ENCODE measurements around the gene RGS5.

Gene RGS5

GRCh38 chr1:163093579-163093978 is 109.1 kb downstream of the RGS5 start:
- no peaks in the 10 kb centered on the region for H3K4me1 ChIP-seq (ENCODE audit: control insufficient read depth, low read length)
- no peaks in the 10 kb centered on the region for H3K9me2 ChIP-seq (replicated peaks; ENCODE audit: control insufficient read depth, low read length)
- H4K20me1 ChIP-seq (ENCODE audit: control insufficient read depth, insufficient read depth, low read depth, low read length) = no peaks in the 10 kb centered on the region
- H3K79me2 ChIP-seq (ENCODE audit: control insufficient read depth, low read length) = no peaks in the 10 kb centered on the region
- no peak overlapping the region for H3K27ac ChIP-seq (ENCODE audit: low read depth, low read length)
- H3K36me3 ChIP-seq (ENCODE audit: control insufficient read depth, low read length) = no peaks in the 10 kb centered on the region
- no peak overlapping the region for H3K4me3 ChIP-seq (ENCODE audit: low read length)
- no peaks in the 10 kb centered on the region for H3K27me3 ChIP-seq (ENCODE audit: control insufficient read depth, low read length)
- no peaks in the 10 kb centered on the region for H3F3A ChIP-seq (ENCODE audit: control insufficient read depth, insufficient read depth)
- H3K9me3 ChIP-seq (ENCODE audit: control insufficient read depth, insufficient read depth, low read length) = no peaks in the 10 kb centered on the region
- TF ChIP-seq CTCF (IDR thresholded peaks at IDR 0.05; ENCODE audit: low read depth, low read length, poor library complexity, severe bottlenecking) (no peak), EZH2phosphoT487 (IDR thresholded peaks at IDR 0.05; ENCODE audit: borderline replicate concordance, low read length) (no peak)
- no peak overlapping the region for H3K4me2 ChIP-seq (ENCODE audit: low read length)

GRCh38 chr1:163093169-163093568 is 109.5 kb downstream of the RGS5 start:
- H3K4me3 ChIP-seq (ENCODE audit: low read length) = no peak overlapping the region
- H3K36me3 ChIP-seq (ENCODE audit: control insufficient read depth, low read length) = no peaks in the 10 kb centered on the region
- H4K20me1 ChIP-seq (ENCODE audit: control insufficient read depth, insufficient read depth, low read depth, low read length) = no peaks in the 10 kb centered on the region
- H3F3A ChIP-seq (ENCODE audit: control insufficient read depth, insufficient read depth) = no peaks in the 10 kb centered on the region
- no peak overlapping the region for H3K4me2 ChIP-seq (ENCODE audit: low read length)
- H3K27me3 ChIP-seq (ENCODE audit: control insufficient read depth, low read length) = no peaks in the 10 kb centered on the region
- no peaks in the 10 kb centered on the region for H3K79me2 ChIP-seq (ENCODE audit: control insufficient read depth, low read length)
- no peaks in the 10 kb centered on the region for H3K9me2 ChIP-seq (replicated peaks; ENCODE audit: control insufficient read depth, low read length)
- no peak overlapping the region for H3K27ac ChIP-seq (ENCODE audit: low read depth, low read length)
- H3K9me3 ChIP-seq (ENCODE audit: control insufficient read depth, insufficient read depth, low read length) = no peaks in the 10 kb centered on the region
- TF ChIP-seq EZH2phosphoT487 (IDR thresholded peaks at IDR 0.05; ENCODE audit: borderline replicate concordance, low read length) (no peak), CTCF (IDR thresholded peaks at IDR 0.05; ENCODE audit: low read depth, low read length, poor library complexity, severe bottlenecking) (no peak)
- no peaks in the 10 kb centered on the region for H3K4me1 ChIP-seq (ENCODE audit: control insufficient read depth, low read length)
